Stomach (tissue), 4 donors: ENCODE results near the gene SUPT4H1.

Experiments used
- CTCF ChIP-seq, 7 experiments: fragments of 450-650 bp in 4 of 7; fragments of 200-600 bp in 3 of 7; sonication (generic) in 3 of 7; IDR thresholded peaks; one replicate each; pipeline ENCODE4 v1.5.1; 2016 to 2019; ENCODE audit warnings: antibody characterized with exemption in 7 of 7, control low read depth in 2 of 7, mild to moderate bottlenecking in 1 of 7
- POLR2A ChIP-seq, 4 donors: fragments of 450-650 bp; IDR thresholded peaks; one replicate each; pipeline ENCODE4 v1.6.1; 2016; ENCODE audit warnings: antibody characterized with exemption in 4 of 4, control low read depth in 2 of 4, mild to moderate bottlenecking in 1 of 4, moderate library complexity in 1 of 4

DNA sequence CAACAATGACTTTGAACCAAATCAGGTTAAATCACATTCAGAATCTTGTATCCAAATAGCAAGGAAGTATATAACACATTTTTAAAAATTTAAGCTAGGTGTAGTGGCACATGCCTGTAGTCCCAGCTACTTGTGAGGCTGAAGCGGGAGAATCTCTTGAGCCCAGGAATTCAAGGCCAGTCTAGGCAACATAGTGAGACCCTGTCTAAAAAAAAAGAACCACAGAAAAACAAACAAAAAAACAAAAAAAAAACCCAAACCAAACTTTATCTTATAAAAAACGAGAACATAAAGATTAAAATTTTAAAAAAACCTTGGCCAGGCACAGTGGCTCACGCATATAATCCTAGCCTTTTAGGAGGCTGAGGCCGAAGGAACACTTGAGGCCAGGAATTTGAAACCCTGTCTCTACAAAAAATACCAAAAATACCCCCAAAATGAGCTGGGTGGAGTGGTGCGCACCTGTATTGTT lies 11.6 kb downstream of the SUPT4H1 start:
- TF ChIP-seq CTCF (IDR thresholded peaks at IDR 0.05) = no peak
- TF ChIP-seq POLR2A (IDR thresholded peaks at IDR 0.05) = no peak
